HepG2 (cell line): ENCODE measurements around the gene IRS1. TPM values are rescaled to one million over a fixed set of nuclear protein-coding genes. Genes with fewer than 3 reads are reported as not detected.

Experiments used
- ASH2L ChIP-seq: fragments of 300-600, 200-600 bp; sonication (generic); IDR thresholded peaks from 2 replicates; pipeline ENCODE4 v1.7.0; 2017; ENCODE audit warnings: low read depth, mild to moderate bottlenecking, moderate library complexity, mixed read lengths, low read length; ENCODE audit not compliant: insufficient read length
- ATM ChIP-seq: fragments of 450-650 bp; IDR thresholded peaks from 2 replicates; pipeline ENCODE4 v1.7.1; 2017; ENCODE audit warnings: mild to moderate bottlenecking, borderline replicate concordance
- CBX2 ChIP-seq, 2 experiments: fragments of 200-600 bp in 1 of 2; sonication (generic); formaldehyde crosslinking in 1 of 2; IDR thresholded peaks; 2 replicates each; pipeline versions ENCODE4 v1.7.0 to v1.8.1; 2018 to 2022; ENCODE audit warnings: low read depth in 2 of 2, low read length in 1 of 2, mild to moderate bottlenecking in 1 of 2, missing genetic modification reagents in 1 of 2
- CC2D1A ChIP-seq: sonication (generic); formaldehyde crosslinking; IDR thresholded peaks from 2 replicates; pipeline ENCODE4 v1.8.1; 2023; ENCODE audit warnings: mild to moderate bottlenecking, missing genetic modification reagents
- CCDC6 ChIP-seq: sonication (generic); formaldehyde crosslinking; IDR thresholded peaks from 2 replicates; pipeline ENCODE4 v1.8.1; 2022; ENCODE audit warnings: mild to moderate bottlenecking, missing genetic modification reagents, moderate library complexity
- FOXA3 ChIP-seq: IDR thresholded peaks from 2 replicates; pipeline ENCODE4 v1.6.1; 2016; ENCODE audit warnings: missing genetic modification reagents, missing compliant biosample characterization
- NAIF1 ChIP-seq: sonication (generic); formaldehyde crosslinking; IDR thresholded peaks from 2 replicates; pipeline ENCODE4 v1.5.0; 2020; ENCODE audit warnings: mild to moderate bottlenecking, missing genetic modification reagents, borderline replicate concordance
- PLRG1 ChIP-seq: fragments of 450-650 bp; conservative IDR thresholded peaks from 2 replicates; pipeline ENCODE4 v1.6.1; 2016
- POLR2G ChIP-seq: fragments of 200-400 bp; formaldehyde crosslinking; IDR thresholded peaks from 2 replicates; pipeline ENCODE4 v1.6.1; 2018; ENCODE audit warnings: mild to moderate bottlenecking, low read depth, low read length, moderate library complexity
- REXO4 ChIP-seq: sonication (generic); formaldehyde crosslinking; IDR thresholded peaks from 2 replicates; pipeline ENCODE4 v1.8.0; 2022; ENCODE audit warnings: missing genetic modification reagents, mild to moderate bottlenecking, borderline replicate concordance
- RNF2 ChIP-seq: fragments of 450-650 bp; conservative IDR thresholded peaks from 2 replicates; pipeline ENCODE4 v1.6.1; 2016; ENCODE audit warnings: low read depth
- SAFB2 ChIP-seq: sonication (generic); formaldehyde crosslinking; IDR thresholded peaks from 2 replicates; pipeline ENCODE4 v1.5.1; 2020; ENCODE audit warnings: missing genetic modification reagents, low read depth, mild to moderate bottlenecking, borderline replicate concordance
- SP1 ChIP-seq, 2 experiments: fragments of 450-650 bp in 1 of 2; sonication (generic) in 1 of 2; formaldehyde crosslinking in 1 of 2; IDR thresholded peaks; 2 replicates each; pipeline versions ENCODE4 v1.4.0 to v1.6.1; 2016 to 2020; ENCODE audit warnings: missing genetic modification reagents in 1 of 2
- ZNF616 ChIP-seq: sonication (generic); formaldehyde crosslinking; IDR thresholded peaks from 2 replicates; pipeline ENCODE4 v1.5.0; 2020; ENCODE audit warnings: low read depth, mild to moderate bottlenecking, missing genetic modification reagents
- ZNF652 ChIP-seq: IDR thresholded peaks from 2 replicates; pipeline ENCODE4 v1.6.1; 2016; ENCODE audit warnings: low read depth, borderline replicate concordance
- ZNF674 ChIP-seq: sonication (generic); formaldehyde crosslinking; IDR thresholded peaks from 2 replicates; pipeline ENCODE4 v1.5.0; 2020; ENCODE audit warnings: low read depth, mild to moderate bottlenecking, missing genetic modification reagents
- ZNF792 ChIP-seq: IDR thresholded peaks from 2 replicates; pipeline ENCODE4 v1.6.1; 2016
- polyA plus RNA-seq, 8 experiments: library from polyadenylated mRNA; depleted of rRNA in 3 of 8; stranded (reverse) in 7 of 8; unstranded in 1 of 8; fragments of >200 nt; fragmentation: Illumina TruSeq in 4 of 8; extraction: Trizol in 4 of 8; gene quantifications; 2 replicates each; pipeline versions ENCODE4 v1.2.1 to v1.2.3, GENCODE V29; 2011 to 2016; ENCODE audit warnings: low read depth in 4 of 8, missing spikeins in 1 of 8, mixed read lengths in 1 of 8; ENCODE audit not compliant: insufficient read depth in 1 of 8
- total RNA-seq, 5 experiments: library from RNA; depleted of rRNA; stranded (reverse); fragments of >200 nt; fragmentation: Illumina TruSeq; extraction: Trizol; gene quantifications; 2 replicates each; pipeline ENCODE4 v1.2.3, GENCODE V29; 2016; ENCODE audit warnings: low read depth in 1 of 5
- TF ChIP-seq, protein P1 (sequence below): sonication (generic); formaldehyde crosslinking; IDR thresholded peaks from 2 replicates; pipeline ENCODE4 v1.4.0; 2020; ENCODE audit warnings: missing genetic modification reagents
- TF ChIP-seq, protein P2 (sequence below): IDR thresholded peaks from 2 replicates; pipeline ENCODE4 v1.6.1; 2016; ENCODE audit warnings: low read depth, control low read depth
- TF ChIP-seq, protein P3 (sequence below): IDR thresholded peaks from 2 replicates; pipeline ENCODE4 v1.6.1; 2016; ENCODE audit warnings: control low read depth
- TF ChIP-seq, protein P4 (sequence below): sonication (generic); formaldehyde crosslinking; conservative IDR thresholded peaks from 2 replicates; pipeline ENCODE4 v1.5.0; 2020; ENCODE audit warnings: missing genetic modification reagents
- TF ChIP-seq, protein P5 (sequence below): sonication (generic); formaldehyde crosslinking; IDR thresholded peaks from 2 replicates; pipeline ENCODE4 v1.4.0; 2020; ENCODE audit warnings: mild to moderate bottlenecking, missing genetic modification reagents
- TF ChIP-seq, protein P6 (sequence below): sonication (generic); formaldehyde crosslinking; conservative IDR thresholded peaks from 2 replicates; pipeline ENCODE4 v1.4.0; 2020; ENCODE audit warnings: missing genetic modification reagents

The IRS1 gene
- total and polyA plus RNA-seq, 2 of the 13 experiments (the other 11 are each of a cell fraction or from before 2014, with no cell fraction given) = 8.7 to 9.0 TPM

DNA sequence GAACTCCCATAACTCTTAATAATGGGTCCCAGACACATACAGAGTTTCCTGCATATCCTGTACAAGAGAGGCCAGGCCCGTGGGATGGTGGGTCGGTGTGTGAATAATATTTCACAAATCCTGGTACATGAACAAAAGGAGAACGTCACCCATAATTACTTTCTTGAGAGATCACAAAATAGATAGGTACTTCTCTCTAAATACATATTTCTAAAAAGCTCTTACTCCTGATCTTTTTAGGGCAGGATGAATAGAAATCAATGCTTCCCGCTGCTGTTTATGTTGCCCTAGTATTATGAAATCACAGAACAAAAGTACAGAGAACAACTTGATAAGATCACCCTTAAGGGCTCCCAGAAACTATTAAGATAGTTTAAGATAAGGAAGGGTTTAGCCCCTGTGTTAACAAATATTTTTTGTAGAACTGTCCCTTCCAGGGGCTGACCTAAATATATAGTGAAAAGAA is 5.4 kb downstream of the IRS1 start (continued):
- TF ChIP-seq, protein P1, sequence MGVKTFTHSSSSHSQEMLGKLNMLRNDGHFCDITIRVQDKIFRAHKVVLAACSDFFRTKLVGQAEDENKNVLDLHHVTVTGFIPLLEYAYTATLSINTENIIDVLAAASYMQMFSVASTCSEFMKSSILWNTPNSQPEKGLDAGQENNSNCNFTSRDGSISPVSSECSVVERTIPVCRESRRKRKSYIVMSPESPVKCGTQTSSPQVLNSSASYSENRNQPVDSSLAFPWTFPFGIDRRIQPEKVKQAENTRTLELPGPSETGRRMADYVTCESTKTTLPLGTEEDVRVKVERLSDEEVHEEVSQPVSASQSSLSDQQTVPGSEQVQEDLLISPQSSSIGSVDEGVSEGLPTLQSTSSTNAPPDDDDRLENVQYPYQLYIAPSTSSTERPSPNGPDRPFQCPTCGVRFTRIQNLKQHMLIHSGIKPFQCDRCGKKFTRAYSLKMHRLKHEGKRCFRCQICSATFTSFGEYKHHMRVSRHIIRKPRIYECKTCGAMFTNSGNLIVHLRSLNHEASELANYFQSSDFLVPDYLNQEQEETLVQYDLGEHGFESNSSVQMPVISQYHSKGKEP (CRISPR knock-in tag) = no peak
- TF ChIP-seq PLRG1 (no peak), SAFB2 (CRISPR knock-in tag) (no peak), CCDC6 (no peak), NAIF1 (CRISPR knock-in tag) (no peak), CBX2 (IDR thresholded peaks at IDR 0.05; ENCODE audit: low read depth, low read length) (no peak), CBX2 (CRISPR knock-in tag; IDR thresholded peaks at IDR 0.05; ENCODE audit: low read depth) (no peak), ZNF652 (CRISPR knock-in tag) (peak; percentile 17; the same call in 1 of the 2 replicates), ZNF616 (CRISPR knock-in tag) (no peak), POLR2G (no peak), FOXA3 (peak; percentile 34; the same call in 1 of the 2 replicates), CC2D1A (no peak), ATM (no peak), ZNF792 (CRISPR knock-in tag) (no peak), RNF2 (no peak), SP1 (IDR thresholded peaks at IDR 0.05) (no peak), SP1 (CRISPR knock-in tag; IDR thresholded peaks at IDR 0.05) (no peak), REXO4 (no peak), ASH2L (peak; percentile 27), ZNF674 (CRISPR knock-in tag) (no peak)
- TF ChIP-seq, protein P2, sequence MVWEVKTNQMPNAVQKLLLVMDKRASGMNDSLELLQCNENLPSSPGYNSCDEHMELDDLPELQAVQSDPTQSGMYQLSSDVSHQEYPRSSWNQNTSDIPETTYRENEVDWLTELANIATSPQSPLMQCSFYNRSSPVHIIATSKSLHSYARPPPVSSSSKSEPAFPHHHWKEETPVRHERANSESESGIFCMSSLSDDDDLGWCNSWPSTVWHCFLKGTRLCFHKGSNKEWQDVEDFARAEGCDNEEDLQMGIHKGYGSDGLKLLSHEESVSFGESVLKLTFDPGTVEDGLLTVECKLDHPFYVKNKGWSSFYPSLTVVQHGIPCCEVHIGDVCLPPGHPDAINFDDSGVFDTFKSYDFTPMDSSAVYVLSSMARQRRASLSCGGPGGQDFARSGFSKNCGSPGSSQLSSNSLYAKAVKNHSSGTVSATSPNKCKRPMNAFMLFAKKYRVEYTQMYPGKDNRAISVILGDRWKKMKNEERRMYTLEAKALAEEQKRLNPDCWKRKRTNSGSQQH = no peak
- TF ChIP-seq, protein P3, sequence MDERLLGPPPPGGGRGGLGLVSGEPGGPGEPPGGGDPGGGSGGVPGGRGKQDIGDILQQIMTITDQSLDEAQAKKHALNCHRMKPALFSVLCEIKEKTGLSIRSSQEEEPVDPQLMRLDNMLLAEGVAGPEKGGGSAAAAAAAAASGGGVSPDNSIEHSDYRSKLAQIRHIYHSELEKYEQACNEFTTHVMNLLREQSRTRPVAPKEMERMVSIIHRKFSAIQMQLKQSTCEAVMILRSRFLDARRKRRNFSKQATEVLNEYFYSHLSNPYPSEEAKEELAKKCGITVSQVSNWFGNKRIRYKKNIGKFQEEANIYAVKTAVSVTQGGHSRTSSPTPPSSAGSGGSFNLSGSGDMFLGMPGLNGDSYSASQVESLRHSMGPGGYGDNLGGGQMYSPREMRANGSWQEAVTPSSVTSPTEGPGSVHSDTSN = no peak
- TF ChIP-seq, protein P4, sequence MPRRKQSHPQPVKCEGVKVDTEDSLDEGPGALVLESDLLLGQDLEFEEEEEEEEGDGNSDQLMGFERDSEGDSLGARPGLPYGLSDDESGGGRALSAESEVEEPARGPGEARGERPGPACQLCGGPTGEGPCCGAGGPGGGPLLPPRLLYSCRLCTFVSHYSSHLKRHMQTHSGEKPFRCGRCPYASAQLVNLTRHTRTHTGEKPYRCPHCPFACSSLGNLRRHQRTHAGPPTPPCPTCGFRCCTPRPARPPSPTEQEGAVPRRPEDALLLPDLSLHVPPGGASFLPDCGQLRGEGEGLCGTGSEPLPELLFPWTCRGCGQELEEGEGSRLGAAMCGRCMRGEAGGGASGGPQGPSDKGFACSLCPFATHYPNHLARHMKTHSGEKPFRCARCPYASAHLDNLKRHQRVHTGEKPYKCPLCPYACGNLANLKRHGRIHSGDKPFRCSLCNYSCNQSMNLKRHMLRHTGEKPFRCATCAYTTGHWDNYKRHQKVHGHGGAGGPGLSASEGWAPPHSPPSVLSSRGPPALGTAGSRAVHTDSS (CRISPR knock-in tag) = no peak
- TF ChIP-seq, protein P5, sequence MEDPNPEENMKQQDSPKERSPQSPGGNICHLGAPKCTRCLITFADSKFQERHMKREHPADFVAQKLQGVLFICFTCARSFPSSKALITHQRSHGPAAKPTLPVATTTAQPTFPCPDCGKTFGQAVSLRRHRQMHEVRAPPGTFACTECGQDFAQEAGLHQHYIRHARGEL (CRISPR knock-in tag) = no peak
- TF ChIP-seq, protein P6, sequence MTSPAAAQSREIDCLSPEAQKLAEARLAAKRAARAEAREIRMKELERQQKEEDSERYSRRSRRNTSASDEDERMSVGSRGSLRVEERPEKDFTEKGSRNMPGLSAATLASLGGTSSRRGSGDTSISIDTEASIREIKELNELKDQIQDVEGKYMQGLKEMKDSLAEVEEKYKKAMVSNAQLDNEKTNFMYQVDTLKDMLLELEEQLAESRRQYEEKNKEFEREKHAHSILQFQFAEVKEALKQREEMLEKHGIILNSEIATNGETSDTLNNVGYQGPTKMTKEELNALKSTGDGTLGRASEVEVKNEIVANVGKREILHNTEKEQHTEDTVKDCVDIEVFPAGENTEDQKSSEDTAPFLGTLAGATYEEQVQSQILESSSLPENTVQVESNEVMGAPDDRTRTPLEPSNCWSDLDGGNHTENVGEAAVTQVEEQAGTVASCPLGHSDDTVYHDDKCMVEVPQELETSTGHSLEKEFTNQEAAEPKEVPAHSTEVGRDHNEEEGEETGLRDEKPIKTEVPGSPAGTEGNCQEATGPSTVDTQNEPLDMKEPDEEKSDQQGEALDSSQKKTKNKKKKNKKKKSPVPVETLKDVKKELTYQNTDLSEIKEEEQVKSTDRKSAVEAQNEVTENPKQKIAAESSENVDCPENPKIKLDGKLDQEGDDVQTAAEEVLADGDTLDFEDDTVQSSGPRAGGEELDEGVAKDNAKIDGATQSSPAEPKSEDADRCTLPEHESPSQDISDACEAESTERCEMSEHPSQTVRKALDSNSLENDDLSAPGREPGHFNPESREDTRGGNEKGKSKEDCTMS (CRISPR knock-in tag) = no peak
